MG63 (cell line): ENCODE data around the gene TNS4. TPM values are rescaled to one million over a fixed set of nuclear protein-coding genes. Genes with fewer than 3 reads are reported as not detected.

Source experiments
- total RNA-seq: library from RNA; depleted of rRNA; stranded (reverse); fragments of >200 nt; shearing (Covaris generic); gene quantifications from 2 replicates; pipeline ENCODE4 v1.2.3, GENCODE V29; 2014; ENCODE audit warnings: low replicate concordance; rRNA removed

The TNS4 gene
- total RNA-seq, 1 experiment from 2014 or later = not detected

Other genes starting within 250 kb of the TNS4 start
- 31.1 and 111 TPM in 2 replicates for gene CDC6, start 213.7 kb downstream of the TNS4 start, total RNA-seq
- gene RARA, start 192.4 kb downstream of the TNS4 start, total RNA-seq = 8.9 and 11.2 TPM in 2 replicates
- not detected in 2 replicates for gene GJD3, start 136.9 kb downstream of the TNS4 start, total RNA-seq
- 138 and 187 TPM in 2 replicates for gene TOP2A, start 83.7 kb downstream of the TNS4 start, total RNA-seq
- 7.9 and 12.4 TPM in 2 replicates for gene IGFBP4, start 58.2 kb downstream of the TNS4 start, total RNA-seq
- gene CCR7, start 63.8 kb upstream of the TNS4 start, total RNA-seq = not detected in 2 replicates
- 57.9 and 83.9 TPM in 2 replicates for gene SMARCE1, start 146.2 kb upstream of the TNS4 start, total RNA-seq
- 0.53 TPM in 1 of 2 replicates, not detected in the other for gene KRT222, start 163.6 kb upstream of the TNS4 start, total RNA-seq
- gene KRT24, start 202.1 kb upstream of the TNS4 start, total RNA-seq = not detected in 2 replicates